Colonic mucosa (tissue), 4 donors: Measurements from ENCODE around the gene DLGAP1. TPM values are rescaled to one million over a fixed set of nuclear protein-coding genes. Genes with fewer than 3 reads are reported as not detected.

Source experiments
- DNase-seq: peaks from one replicate; pipeline ENCODE4 v3.0.0-alpha.2; 2020
- H3K27ac ChIP-seq: fragments of 200-600 bp; one replicate; pipeline ENCODE4 v1.8.0; 2021
- H3K27me3 ChIP-seq: fragments of 200-600 bp; one replicate; pipeline ENCODE4 v1.8.0; 2021
- H3K36me3 ChIP-seq: fragments of 200-600 bp; one replicate; pipeline ENCODE4 v1.8.0; 2021
- H3K4me1 ChIP-seq: fragments of 200-600 bp; one replicate; pipeline ENCODE4 v1.8.0; 2021; ENCODE audit warnings: mild to moderate bottlenecking
- H3K4me3 ChIP-seq: fragments of 200-600 bp; one replicate; pipeline ENCODE4 v1.8.0; 2021
- H3K9ac ChIP-seq, 2 donors: one replicate each; pipeline ENCODE4 v1.7.0; 2013; ENCODE audit warnings: control low read depth in 2 of 2, low read depth in 2 of 2, low read length in 2 of 2
- H3K9me3 ChIP-seq: fragments of 200-600 bp; one replicate; pipeline ENCODE4 v1.8.0; 2021
- CTCF ChIP-seq: fragments of 200-600 bp; IDR thresholded peaks from one replicate; pipeline ENCODE4 v1.8.0; 2022; ENCODE audit warnings: antibody characterized with exemption, mild to moderate bottlenecking
- intact Hi-C: fragments of 100-400 bp; cut with DNase I; formaldehyde crosslinking; loops from one replicate; pipeline ENCODE4 v1.14.1; 2022
- total RNA-seq, 2 donors: library from RNA; stranded (reverse); fragmentation: NEBNext Ultra II Directional in 1 of 2; extraction: Animal tissue kit (Norgen Biotek cat#: 25700) in 1 of 2; gene quantifications; one replicate each; pipeline ENCODE4 v1.2.1, GENCODE V29; 2021
- donor health status: healthy.
- donor health status: DM: no; HTN: no; CAD: no.
- donor health status: DM: no; HTN: no; CAD: no.

DLGAP1 gene
- total RNA-seq, 2 donors from 2014 or later: 0.25 to 0.50 TPM

GRCh38 chr18:3998698-3999333, 456.3 kb downstream of the DLGAP1 start:
- intact Hi-C loops: no loop called here
- H3K36me3 ChIP-seq: no peaks in the 10 kb centered on the region
- DNase-seq: peak; percentile 31

GRCh38 chr18:3995476-3996102, 459.5 kb downstream of the DLGAP1 start:
- H3K9ac ChIP-seq: no peak overlapping the region
- no peaks in the 10 kb centered on the region for H3K4me1 ChIP-seq
- H3K27me3 ChIP-seq: no peaks in the 10 kb centered on the region
- peak; percentile 62 for DNase-seq
- no peaks in the 10 kb centered on the region for H3K36me3 ChIP-seq
- no peaks in the 10 kb centered on the region for H3K9me3 ChIP-seq
- intact Hi-C loops: no loop called here
- H3K4me3 ChIP-seq: no peak overlapping the region
- no peak overlapping the region for H3K27ac ChIP-seq
- TF ChIP-seq CTCF: peak; percentile 77

More at GRCh38 chr18:3998698-3999333, 456.3 kb downstream of the DLGAP1 start:
- Histone ChIP-seq H3K9ac (no peak overlapping the region), H3K27ac (no peak overlapping the region), H3K9me3 (no peaks in the 10 kb centered on the region), H3K4me1 (no peaks in the 10 kb centered on the region), H3K4me3 (no peak overlapping the region), H3K27me3 (no peaks in the 10 kb centered on the region)
- TF ChIP-seq CTCF: peak; percentile 55

GRCh38 chr18:3993941-3994687, 461.0 kb downstream of the DLGAP1 start:
- Histone ChIP-seq H3K27me3 (no peaks in the 10 kb centered on the region), H3K9me3 (no peaks in the 10 kb centered on the region), H3K4me1 (no peaks in the 10 kb centered on the region), H3K27ac (no peak overlapping the region), H3K36me3 (no peaks in the 10 kb centered on the region), H3K4me3 (no peak overlapping the region), H3K9ac (no peak overlapping the region)
- DNase-seq: no peak
- intact Hi-C loops: loop anchor here (5.0 kb wide), 1 partner anchor 222 kb away; no protein-coding TSS in a partner anchor
- no peak for TF ChIP-seq CTCF

GRCh38 chr18:3985664-3986063, 469.4 kb downstream of the DLGAP1 start:
- Histone ChIP-seq H3K9ac (no peak overlapping the region), H3K27ac (no peak overlapping the region), H3K4me1 (no peaks in the 10 kb centered on the region), H3K9me3 (no peaks in the 10 kb centered on the region), H3K36me3 (no peaks in the 10 kb centered on the region), H3K4me3 (no peak overlapping the region), H3K27me3 (no peaks in the 10 kb centered on the region)
- TF ChIP-seq CTCF: no peak
- DNase-seq: no peak
- intact Hi-C loops: no loop called here

GRCh38 chr18:3985020-3985419, 470.1 kb downstream of the DLGAP1 start:
- no peak overlapping the region for H3K27ac ChIP-seq
- no peaks in the 10 kb centered on the region for H3K36me3 ChIP-seq
- no peak for DNase-seq
- no peak overlapping the region for H3K9ac ChIP-seq
- H3K27me3 ChIP-seq: no peaks in the 10 kb centered on the region
- no peak for TF ChIP-seq CTCF
- H3K4me1 ChIP-seq: no peaks in the 10 kb centered on the region
- no peaks in the 10 kb centered on the region for H3K9me3 ChIP-seq
- intact Hi-C loops: no loop called here
- no peak overlapping the region for H3K4me3 ChIP-seq
